Measurements from ENCODE around the gene UNC5C.

UNC5C gene

DNA sequence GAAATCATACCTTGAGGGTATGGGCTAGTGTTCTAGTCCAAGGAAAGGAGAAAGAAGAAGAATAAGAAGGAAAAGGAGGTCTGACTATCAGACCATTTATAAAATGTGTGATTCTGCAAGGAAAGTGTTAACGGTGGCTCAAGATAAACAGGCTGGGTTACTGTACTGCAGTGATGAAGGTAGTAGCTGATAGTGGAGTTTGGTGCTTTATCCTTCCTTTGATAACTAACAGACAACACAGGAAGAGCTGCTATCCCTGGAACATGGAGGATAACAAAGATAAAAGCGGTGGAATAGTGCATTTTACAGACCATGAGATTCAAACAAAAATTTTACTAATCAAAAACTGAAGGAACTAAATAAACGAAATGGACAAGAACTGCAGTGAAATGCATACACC, 2.6 kb downstream of the UNC5C start:
- no peak for FAIRE-seq

- FAIRE-seq: peak; percentile 64
Measured at GRCh38 chr4:95545546-95545945, 3.2 kb downstream of the UNC5C start.

DNA sequence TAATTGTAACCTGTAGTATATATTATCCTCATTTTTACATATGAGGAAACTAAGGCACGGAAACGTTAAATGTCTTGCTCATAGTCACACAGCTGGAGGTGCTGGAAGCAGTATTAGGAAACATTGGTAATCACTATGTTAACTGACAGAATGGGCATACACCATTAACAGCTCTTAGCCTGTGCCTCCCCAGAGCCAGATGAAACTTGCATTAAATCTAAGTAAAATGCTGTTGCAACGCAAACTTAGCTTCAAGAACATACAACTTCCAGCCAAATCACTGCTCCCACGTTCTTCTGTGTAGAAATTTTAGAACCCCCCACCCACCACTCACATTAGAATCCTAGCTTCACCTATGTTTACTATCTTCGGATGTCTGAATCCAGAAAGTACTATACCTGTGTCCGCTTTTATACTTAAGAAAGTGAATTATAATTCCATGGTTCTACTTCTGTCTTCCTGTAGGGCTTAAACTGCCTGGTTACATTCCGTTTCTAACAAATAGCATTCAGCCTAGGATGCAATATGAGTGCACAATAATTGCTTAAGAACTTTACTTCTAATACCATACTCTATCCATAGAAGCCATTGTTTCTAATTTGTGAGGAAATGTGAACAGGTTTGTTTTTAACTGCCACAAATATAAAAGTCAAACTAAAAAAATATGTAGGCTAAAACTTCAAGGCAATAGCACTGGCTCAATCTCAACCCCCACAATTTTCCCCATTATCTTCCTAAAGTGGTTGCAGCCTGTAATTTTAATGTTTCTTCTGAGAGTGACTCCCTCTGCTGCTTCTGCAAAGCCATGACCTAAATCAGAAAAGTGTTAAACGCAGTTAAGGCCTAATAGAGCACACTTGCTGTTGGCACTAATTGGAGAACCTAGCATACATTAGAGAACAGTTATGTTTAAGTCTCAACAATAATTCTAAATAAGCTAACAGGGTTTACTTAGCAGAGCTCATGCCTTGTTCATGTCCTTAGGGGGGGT, 4.4 kb downstream of the UNC5C start:
- FAIRE-seq: no peak

DNA sequence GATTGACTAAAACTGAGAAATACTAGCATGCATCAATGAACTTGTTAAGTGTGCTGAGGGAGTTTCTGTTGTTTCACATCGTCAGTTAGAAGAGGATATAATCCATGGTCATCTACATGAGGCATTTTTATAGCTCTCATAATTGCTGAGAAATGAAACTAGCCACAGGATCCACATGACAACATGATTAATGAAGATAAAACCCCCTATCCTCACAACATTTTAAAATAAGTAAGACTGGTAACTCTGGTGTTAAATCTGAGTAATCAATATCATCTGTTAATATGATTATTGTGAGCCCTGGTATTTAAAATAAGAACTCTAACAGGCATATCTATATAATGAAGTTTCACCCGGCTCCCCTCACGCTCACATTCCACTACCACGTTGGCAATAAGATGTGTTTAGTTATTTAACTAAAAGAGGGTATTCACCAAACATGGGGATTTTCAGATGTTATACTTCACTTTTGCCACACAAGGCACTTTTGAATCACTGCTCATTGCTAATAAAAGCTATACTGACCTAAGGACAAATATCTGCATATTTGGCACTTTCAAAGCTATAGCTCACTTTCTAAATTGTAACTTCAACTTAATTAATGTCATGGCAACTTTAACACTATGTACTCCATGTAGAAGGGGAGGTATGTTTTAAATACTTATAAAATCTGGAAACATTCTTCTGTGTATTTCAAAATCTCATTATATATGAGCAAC, 6.7 kb downstream of the UNC5C start:
- no peak for FAIRE-seq

DNA sequence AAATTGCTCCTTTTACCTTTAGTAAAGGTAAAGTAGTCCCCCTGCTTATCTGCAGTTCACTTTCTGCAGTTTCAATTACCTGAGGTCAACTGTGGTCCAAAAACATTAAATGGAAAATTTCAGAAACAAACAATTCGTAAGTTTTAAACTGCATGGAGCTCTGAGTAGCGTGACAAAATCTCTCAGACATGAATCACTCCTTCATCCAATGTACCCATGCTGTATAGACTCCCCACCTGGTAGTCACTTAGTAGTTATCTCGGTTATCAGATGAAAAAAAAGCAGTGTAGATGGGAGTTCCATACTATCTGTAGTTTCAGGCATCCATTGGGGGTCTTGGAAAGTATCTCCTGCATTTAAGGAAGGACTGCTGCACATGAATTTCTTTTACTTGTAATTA, 7.7 kb downstream of the UNC5C start:
- FAIRE-seq: no peak

- FAIRE-seq: no peak
Measured at GRCh38 chr4:95540227-95540626, 8.5 kb downstream of the UNC5C start.

DNA sequence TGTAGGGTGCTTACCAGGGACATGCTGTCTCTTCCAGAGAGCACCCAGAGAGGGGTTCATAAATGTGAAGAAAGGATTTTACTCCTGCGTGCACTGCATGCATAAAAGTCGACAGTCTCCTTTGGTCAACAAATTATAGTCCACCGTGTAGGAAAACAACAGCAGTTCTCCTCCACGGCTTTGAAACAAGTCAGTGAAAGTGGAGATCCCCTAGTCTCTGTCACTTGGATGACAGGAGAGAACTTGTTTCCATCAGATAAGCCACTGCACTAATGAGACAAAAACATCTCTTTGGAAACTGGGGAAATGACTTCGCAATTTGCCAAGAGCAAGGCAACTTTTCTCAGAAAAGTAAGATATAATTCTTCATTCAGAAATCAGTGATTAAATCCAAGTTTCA, 9.7 kb downstream of the UNC5C start:
- FAIRE-seq: no peak

- FAIRE-seq: no peak
Measured at GRCh38 chr4:95537863-95538488, 10.8 kb downstream of the UNC5C start.

DNA sequence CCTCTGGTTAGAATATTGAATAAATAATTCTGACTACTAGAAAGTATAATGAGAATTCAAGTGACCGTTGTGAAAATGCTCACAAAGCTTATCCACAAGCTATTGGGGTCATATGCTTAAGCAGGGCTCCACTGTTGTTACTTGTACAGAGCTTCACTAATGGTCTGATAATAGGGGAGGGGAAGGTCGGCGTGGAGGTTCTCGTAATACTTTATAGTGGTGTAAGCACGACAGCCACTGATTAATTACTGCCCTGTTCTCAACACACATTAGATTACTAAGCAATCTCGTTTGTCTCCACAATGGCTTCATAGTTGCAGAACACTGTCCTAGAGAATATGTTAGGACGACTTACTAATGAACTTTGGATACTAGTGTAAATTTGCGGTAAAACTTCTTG, 11.6 kb downstream of the UNC5C start:
- no peak for FAIRE-seq

DNA sequence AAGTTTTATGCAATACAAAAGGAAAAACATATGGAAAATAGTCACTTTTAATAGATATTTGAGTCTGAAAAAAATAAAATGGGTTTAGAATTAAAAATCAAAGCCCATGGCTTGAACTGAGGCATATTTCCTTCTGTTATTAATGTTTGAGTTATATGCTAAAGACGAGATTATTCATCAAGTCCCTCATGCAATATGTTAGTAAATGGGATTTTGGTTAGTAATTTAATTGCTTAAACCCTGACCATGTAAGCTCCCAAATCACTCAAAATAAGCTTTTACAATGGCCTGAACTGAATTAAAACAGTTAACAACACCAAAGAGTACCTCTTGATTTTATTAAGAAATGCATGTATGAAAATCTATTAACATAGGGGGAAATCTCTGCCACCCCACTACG, 12.1 kb downstream of the UNC5C start:
- peak; percentile 77 for FAIRE-seq

GRCh38 chr4:95535180-95535579, 13.6 kb downstream of the UNC5C start:
- FAIRE-seq: no peak

DNA sequence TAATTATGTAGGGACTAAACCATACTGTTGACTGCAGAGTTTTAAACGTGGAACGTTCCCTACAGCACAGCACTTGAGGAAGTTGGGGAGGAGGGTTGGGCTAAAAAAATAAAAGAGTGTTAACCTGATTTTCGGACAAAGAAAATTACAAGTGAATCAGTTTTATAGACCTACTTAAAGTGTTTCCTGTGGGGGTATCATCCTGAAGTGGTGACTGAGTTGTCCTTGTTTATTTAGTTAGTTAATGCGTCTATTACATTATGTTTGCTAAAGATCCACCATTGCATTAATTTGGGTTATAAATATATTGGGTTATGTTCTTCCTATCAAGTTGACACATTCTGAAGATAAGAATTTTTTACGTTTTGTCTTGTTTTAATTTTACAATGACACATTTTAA, 14.7 kb downstream of the UNC5C start:
- FAIRE-seq: no peak

DNA sequence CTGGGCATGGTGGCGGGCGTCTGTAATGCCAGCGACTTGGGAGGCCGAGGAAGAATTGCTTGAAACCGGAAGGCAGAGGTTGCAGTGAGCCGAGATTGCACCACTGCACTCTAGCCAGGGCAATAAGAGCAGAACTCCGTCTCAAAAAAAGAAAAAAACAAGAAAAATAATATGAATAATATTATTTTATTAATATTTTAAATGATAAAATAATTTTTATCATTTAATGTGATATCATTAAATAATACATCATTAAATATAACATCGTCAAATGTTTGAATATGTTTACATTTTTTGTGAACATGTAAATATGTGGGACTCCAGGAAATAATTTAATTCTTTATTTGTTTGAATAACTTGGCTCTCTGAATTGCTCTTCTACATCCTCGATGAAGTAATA, 15.5 kb downstream of the UNC5C start:
- FAIRE-seq: no peak

DNA sequence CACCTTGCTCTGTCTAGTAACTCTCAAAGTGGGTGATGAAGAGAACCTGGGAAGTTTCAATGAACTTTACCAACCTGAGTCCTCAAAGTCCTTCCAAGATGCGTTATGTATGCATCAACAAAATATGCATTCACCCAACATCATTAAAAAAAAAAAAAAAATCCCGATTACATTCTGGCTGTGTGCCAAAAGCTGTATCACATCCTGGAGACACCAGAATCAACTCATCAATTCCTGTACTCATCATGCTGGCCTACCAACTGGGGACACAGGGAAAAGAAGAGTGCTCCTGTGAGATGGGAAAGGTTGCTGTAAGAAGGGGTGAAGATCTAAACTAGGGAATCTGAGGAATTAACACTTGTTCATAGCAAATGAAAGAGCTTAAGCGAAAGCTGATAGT, 16.5 kb downstream of the UNC5C start:
- no peak for FAIRE-seq

DNA sequence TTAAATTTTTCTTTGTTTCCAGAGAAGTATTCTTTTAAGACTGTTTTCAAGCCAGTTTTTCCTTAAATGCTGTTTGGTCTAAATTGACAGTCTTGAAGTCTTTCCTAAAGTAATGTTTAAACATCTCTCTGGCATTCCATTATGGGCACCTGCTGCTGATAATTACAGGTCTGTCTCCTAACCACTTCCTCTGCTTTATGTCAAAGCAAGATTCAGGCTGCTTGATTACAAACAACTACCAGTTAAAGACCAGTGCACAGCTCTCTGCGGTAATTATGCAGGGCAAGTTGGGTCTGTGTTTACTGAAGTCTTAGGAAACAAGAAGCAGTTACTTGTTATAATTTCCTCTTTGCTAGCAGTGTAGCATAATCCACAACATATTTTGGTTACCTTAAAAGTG, 17.6 kb downstream of the UNC5C start:
- FAIRE-seq: no peak

DNA sequence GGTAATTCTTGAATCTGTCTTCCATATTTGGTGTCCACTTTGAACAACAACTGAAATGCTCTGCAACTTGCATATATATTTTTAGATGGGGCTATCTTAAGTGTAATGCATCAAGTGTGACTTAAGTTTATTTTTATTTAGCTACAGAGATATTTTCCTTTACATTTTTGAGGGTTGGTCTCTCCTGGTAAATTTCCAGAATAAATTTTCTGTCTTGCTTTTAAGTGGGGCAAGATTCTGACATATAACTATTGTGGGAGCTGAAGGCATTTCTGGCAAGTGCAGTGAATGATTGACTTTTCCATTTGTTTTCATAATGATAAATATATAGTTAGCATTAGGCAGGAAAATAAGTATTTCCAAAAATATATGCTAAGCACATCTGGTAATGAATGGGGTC, 18.8 kb downstream of the UNC5C start:
- no peak for FAIRE-seq

- no peak for FAIRE-seq
Measured at GRCh38 chr4:95528388-95528948, 20.3 kb downstream of the UNC5C start.

GRCh38 chr4:95526075-95526474, 22.7 kb downstream of the UNC5C start:
- FAIRE-seq: no peak

DNA sequence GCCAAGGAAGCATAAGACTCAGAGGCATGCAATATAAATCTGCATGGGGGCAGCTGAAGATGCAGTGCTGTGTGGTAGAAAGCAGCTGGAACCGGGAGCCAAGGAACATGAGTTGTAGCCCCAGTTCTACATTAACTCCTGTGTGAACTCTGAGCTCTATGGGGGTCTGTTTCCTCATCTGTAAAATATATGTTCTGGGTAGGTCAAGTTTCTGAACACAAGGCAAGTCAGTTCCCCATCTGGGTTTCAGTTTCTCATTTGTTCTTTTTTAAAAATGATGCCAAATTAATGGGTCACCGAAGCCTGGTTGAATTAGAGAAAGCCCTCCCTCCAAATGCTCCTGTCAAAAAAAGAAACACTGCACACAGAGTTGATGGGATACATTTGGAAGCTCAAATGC, 24.0 kb downstream of the UNC5C start:
- FAIRE-seq: no peak

GRCh38 chr4:95524184-95524583, 24.6 kb downstream of the UNC5C start:
- no peak for FAIRE-seq

GRCh38 chr4:95522682-95523530, 25.9 kb downstream of the UNC5C start:
- FAIRE-seq: no peak

- FAIRE-seq: no peak
Measured at GRCh38 chr4:95517576-95518345, 31.0 kb downstream of the UNC5C start.
